Mucosa of descending colon (tissue), 3 donors: ENCODE measurements around the gene FAF1. TPM values are rescaled to one million over a fixed set of nuclear protein-coding genes. Genes with fewer than 3 reads are reported as not detected.

Experiments used
- ATAC-seq: fragments of 200-7000 bp; cut with Tn5 transposase; one replicate; pipeline ENCODE4 v1.9.1; 2020; ENCODE audit warnings: mild to moderate bottlenecking, moderate library complexity
- DNase-seq, 3 donors: peaks; one replicate each; pipeline ENCODE4 v3.0.0-alpha.2; 2020
- H3K36me3 ChIP-seq: fragments of 200-600 bp; one replicate; pipeline ENCODE4 v1.8.0; 2021; ENCODE audit warnings: low read depth, mild to moderate bottlenecking
- H3K4me1 ChIP-seq: fragments of 200-600 bp; one replicate; pipeline ENCODE4 v1.8.0; 2021; ENCODE audit warnings: low read depth, mild to moderate bottlenecking
- H3K4me3 ChIP-seq: fragments of 200-600 bp; one replicate; pipeline ENCODE4 v1.8.0; 2021; ENCODE audit warnings: mild to moderate bottlenecking
- H3K9me3 ChIP-seq: fragments of 200-600 bp; one replicate; pipeline ENCODE4 v1.8.0; 2021; ENCODE audit warnings: mild to moderate bottlenecking
- intact Hi-C, 2 donors: fragments of 100-400 bp; cut with DNase I in 1 of 2; cut with micrococcal nuclease in 1 of 2; formaldehyde crosslinking; loops; one replicate each; pipeline versions ENCODE4 v1.11.0 to v1.11.1; 2022; cut with DNase I, micrococcal nuclease
- total RNA-seq, 3 donors: library from RNA; stranded (reverse); fragmentation: NEBNext Ultra II Directional in 2 of 3; extraction: Animal tissue kit (Norgen Biotek cat#: 25700) in 2 of 3; gene quantifications; one replicate each; pipeline versions ENCODE4 v1.2.1 to v1.2.4, GENCODE V29; 2021 to 2023
- TF ChIP-seq, protein P1 (sequence below): fragments of 200-600 bp; IDR thresholded peaks from one replicate; pipeline ENCODE4 v1.8.0; 2022; ENCODE audit warnings: antibody characterized with exemption, mild to moderate bottlenecking
- donor health status: DM: no; HTN: no; CAD: no; lungs with moderate emphysema.
- donor health status: DM: no; HTN: no; CAD: no.
- donor health status: DM: no; HTN: yes; CAD: no.

The FAF1 gene
- total RNA-seq, 3 donors from 2014 or later, result 48.6 to 70.9 (median 57.7) TPM

DNA sequence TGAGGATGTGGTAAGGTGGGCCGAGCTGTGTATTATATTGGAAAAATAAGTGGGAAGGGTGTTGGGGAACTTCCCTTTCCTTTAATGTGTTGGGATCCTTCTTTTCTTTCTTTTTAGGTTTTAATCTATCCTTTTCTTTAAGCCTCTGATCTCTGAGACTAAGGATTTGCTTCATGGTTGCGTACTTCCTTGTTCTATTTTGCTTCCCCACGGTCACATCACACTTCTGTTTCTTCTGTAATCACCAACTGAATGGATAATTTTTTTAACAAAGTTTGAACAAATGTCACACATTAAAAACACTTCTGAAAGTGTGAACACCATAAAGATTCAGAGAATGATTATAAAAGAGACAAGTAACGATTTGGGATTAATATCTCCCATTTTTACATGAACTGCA lies 554.3 kb downstream of the FAF1 start:
- Histone ChIP-seq H3K36me3 (no peaks in the 10 kb centered on the region), H3K9me3 (no peaks in the 10 kb centered on the region), H3K4me1 (no peaks in the 10 kb centered on the region), H3K4me3 (no peak overlapping the region)
- ATAC-seq (no peak), DNase-seq (no peak)
- TF ChIP-seq, protein P1, sequence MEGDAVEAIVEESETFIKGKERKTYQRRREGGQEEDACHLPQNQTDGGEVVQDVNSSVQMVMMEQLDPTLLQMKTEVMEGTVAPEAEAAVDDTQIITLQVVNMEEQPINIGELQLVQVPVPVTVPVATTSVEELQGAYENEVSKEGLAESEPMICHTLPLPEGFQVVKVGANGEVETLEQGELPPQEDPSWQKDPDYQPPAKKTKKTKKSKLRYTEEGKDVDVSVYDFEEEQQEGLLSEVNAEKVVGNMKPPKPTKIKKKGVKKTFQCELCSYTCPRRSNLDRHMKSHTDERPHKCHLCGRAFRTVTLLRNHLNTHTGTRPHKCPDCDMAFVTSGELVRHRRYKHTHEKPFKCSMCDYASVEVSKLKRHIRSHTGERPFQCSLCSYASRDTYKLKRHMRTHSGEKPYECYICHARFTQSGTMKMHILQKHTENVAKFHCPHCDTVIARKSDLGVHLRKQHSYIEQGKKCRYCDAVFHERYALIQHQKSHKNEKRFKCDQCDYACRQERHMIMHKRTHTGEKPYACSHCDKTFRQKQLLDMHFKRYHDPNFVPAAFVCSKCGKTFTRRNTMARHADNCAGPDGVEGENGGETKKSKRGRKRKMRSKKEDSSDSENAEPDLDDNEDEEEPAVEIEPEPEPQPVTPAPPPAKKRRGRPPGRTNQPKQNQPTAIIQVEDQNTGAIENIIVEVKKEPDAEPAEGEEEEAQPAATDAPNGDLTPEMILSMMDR, result no peak
- intact Hi-C loops, result no loop called here

DNA sequence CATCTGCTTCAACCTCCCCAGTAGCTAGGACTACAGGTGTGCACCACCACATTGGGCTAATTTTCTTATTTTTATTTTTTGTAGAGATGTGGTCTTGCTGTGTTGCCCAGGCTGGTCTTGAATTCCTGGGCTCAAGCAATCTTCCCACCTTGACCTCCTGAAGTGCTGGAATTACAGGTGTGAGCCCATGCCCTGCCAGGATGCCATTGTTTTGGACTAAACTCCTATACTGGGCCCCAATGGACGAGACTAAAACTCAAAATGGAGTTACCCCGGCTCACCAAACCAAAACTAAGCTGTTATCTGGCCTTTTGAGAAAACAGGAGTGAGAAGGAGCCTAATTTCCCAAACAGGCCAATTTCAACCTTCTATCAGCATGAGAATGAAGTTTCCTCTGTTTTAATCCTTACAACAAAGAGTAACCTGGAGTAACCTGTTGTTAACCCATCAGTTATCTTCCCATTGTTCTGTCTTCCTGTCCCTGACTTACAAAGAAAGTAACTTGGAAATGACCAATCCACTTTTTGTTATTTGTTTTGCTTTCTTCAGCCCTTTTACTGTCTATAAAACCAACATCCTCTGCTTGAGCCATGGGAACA lies 566.4 kb downstream of the FAF1 start:
- no peak for DNase-seq
- no peaks in the 10 kb centered on the region for H3K36me3 ChIP-seq
- no peak overlapping the region for H3K4me3 ChIP-seq
- intact Hi-C loops, result no loop called here
- H3K4me1 ChIP-seq, result no peaks in the 10 kb centered on the region
- TF ChIP-seq, protein P1, result no peak
- no peak for ATAC-seq
- H3K9me3 ChIP-seq, result no peaks in the 10 kb centered on the region

Other genes with a start within 250 kb of the FAF1 start
- gene CDKN2C, start 10.0 kb upstream of the FAF1 start, total RNA-seq, result 10 to 100 TPM in 2 of 3 donors, 1 to 10 TPM in 1; 4.4 to 20.7 (median 14.8) TPM
- not detected for gene C1orf185, start 142.0 kb upstream of the FAF1 start, total RNA-seq